BJ (cell line): ENCODE data around the gene IMPA2. TPM values are rescaled to one million over a fixed set of nuclear protein-coding genes. Genes with fewer than 3 reads are reported as not detected.

Source experiments
- CTCF ChIA-PET: fragments of 350-600 bp; formaldehyde crosslinking; extraction: SDS; loops from one replicate; lab custom pipeline; 2021; ENCODE audit warnings: antibody characterized with exemption, inconsistent platforms; lab: Yijun Ruan, JAX
- POLR2A ChIA-PET: fragments of 300-600 bp; sonication (Branson Sonifier 250); formaldehyde crosslinking; extraction: SDS; loops from one replicate; lab custom pipeline; 2021; ENCODE audit warnings: antibody characterized with exemption; lab: Charles Lee
- DNase-seq: peaks from one replicate; pipeline ENCODE4 v3.0.0-alpha.2; 2011; ENCODE audit warnings: low read depth
- H3K27me3 ChIP-seq: 2 replicates; pipeline ENCODE4 v1.6.0; 2011; ENCODE audit warnings: low read length; ENCODE audit not compliant: control insufficient read depth, insufficient read depth
- H3K36me3 ChIP-seq: 2 replicates; pipeline ENCODE4 v1.5.1; 2011; ENCODE audit warnings: low read length; ENCODE audit not compliant: control insufficient read depth, insufficient read depth
- H3K4me3 ChIP-seq: 2 replicates; pipeline ENCODE4 v1.5.1; 2011; ENCODE audit warnings: low read depth, mild to moderate bottlenecking, control low read depth, low read length
- polyA plus RNA-seq: library from polyadenylated mRNA; depleted of rRNA; stranded (reverse); fragments of >200 nt; gene quantifications from 2 replicates; pipeline ENCODE4 v1.2.3, GENCODE V29; 2011
- TF ChIP-seq, protein P1 (sequence below): IDR thresholded peaks from 2 replicates; pipeline ENCODE4 v1.5.1; 2011; ENCODE audit warnings: low read depth, mild to moderate bottlenecking, control low read depth, inconsistent platforms, low read length, moderate library complexity; ENCODE audit not compliant: insufficient read depth

IMPA2 gene
- polyA plus RNA-seq, 1 experiment, result 22.8 TPM

GRCh38 chr18:11974741-11975325 is 6.5 kb upstream of the IMPA2 start:
- Histone ChIP-seq H3K4me3 (no peak overlapping the region), H3K27me3 (no peaks in the 10 kb centered on the region), H3K36me3 (no peaks in the 10 kb centered on the region)
- TF ChIP-seq, protein P1, sequence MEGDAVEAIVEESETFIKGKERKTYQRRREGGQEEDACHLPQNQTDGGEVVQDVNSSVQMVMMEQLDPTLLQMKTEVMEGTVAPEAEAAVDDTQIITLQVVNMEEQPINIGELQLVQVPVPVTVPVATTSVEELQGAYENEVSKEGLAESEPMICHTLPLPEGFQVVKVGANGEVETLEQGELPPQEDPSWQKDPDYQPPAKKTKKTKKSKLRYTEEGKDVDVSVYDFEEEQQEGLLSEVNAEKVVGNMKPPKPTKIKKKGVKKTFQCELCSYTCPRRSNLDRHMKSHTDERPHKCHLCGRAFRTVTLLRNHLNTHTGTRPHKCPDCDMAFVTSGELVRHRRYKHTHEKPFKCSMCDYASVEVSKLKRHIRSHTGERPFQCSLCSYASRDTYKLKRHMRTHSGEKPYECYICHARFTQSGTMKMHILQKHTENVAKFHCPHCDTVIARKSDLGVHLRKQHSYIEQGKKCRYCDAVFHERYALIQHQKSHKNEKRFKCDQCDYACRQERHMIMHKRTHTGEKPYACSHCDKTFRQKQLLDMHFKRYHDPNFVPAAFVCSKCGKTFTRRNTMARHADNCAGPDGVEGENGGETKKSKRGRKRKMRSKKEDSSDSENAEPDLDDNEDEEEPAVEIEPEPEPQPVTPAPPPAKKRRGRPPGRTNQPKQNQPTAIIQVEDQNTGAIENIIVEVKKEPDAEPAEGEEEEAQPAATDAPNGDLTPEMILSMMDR, result no peak
- no peak for DNase-seq
- ChIA-PET CTCF (interaction anchor here (3.2 kb wide), 1 partner anchor 37 kb away, joined by 8 read pairs; no protein-coding TSS in a partner anchor), POLR2A (no interaction called here)

GRCh38 chr18:11975723-11976122 is 5.6 kb upstream of the IMPA2 start:
- TF ChIP-seq, protein P1, result no peak
- no peak for DNase-seq
- Histone ChIP-seq H3K4me3 (no peak overlapping the region), H3K27me3 (no peaks in the 10 kb centered on the region), H3K36me3 (no peaks in the 10 kb centered on the region)
- ChIA-PET CTCF (interaction anchor here (0.7 to 3.2 kb wide), 2 partner anchors 38 to 83 kb away, joined by 4 to 8 read pairs; no protein-coding TSS in a partner anchor), POLR2A (interaction anchor here (1.1 kb wide), 1 partner anchor 20 kb away, joined by 3 read pairs; no protein-coding TSS in a partner anchor)

DNA sequence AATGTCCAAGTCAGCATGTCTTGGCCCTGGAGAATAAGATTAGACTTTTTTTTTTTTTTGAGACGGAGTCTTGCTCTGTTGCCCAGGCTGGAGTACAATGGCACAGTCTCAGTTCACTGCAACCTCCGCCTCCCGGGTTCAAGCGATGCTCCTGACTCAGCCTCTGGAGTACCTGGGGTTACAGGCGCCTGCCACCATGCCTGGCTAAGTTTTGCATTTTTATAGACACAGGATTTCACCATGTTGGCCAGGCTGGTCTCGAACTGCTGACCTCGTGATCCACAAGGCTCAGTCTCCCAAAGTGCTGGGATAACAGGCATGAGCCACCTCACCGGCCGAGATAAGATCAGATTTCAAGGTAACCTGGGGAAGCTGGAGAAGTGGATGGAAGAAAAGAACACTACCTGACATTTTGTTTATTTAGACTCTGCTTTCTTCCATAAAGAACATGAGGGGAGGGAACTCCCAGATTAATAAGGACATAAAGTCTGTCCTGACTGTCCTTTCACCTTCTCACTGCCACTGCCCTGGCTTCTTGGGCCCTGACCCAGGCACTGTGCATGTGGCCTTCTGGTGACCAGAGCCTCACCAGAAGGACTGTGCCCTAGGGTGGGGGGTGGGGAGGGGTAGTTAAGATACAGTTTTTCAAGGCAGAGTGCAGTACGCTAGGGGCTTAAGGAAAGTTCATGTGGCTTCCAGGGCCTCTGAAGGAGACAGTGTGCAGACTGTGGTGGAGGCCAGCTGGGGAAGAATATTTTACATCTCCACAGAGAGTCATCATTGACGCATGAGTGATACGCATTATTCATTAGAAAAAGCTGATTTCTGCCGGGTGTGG is 4.8 kb upstream of the IMPA2 start:
- H3K36me3 ChIP-seq, result no peaks in the 10 kb centered on the region
- TF ChIP-seq, protein P1, result no peak
- H3K4me3 ChIP-seq, result no peak overlapping the region
- CTCF ChIA-PET, result interaction anchor here (0.7 to 1.1 kb wide), 3 partner anchors 19 to 84 kb away, joined by 3 to 4 read pairs (median 4); no protein-coding TSS in a partner anchor
- no peaks in the 10 kb centered on the region for H3K27me3 ChIP-seq
- peak; percentile 26 for DNase-seq
- POLR2A ChIA-PET, result interaction anchor here (1.1 kb wide), 1 partner anchor 21 kb away, joined by 3 read pairs; no protein-coding TSS in a partner anchor

- ChIA-PET CTCF (interaction anchor here (1.0 to 1.1 kb wide), 3 partner anchors 18 to 61 kb away, joined by 3 to 4 read pairs (median 3); no protein-coding TSS in a partner anchor), POLR2A (no interaction called here)
- TF ChIP-seq, protein P1, result no peak
- Histone ChIP-seq H3K4me3 (no peak overlapping the region), H3K36me3 (no peaks in the 10 kb centered on the region), H3K27me3 (no peaks in the 10 kb centered on the region)
- no peak for DNase-seq
Measured at GRCh38 chr18:11977153-11977466, 4.2 kb upstream of the IMPA2 start.

DNA sequence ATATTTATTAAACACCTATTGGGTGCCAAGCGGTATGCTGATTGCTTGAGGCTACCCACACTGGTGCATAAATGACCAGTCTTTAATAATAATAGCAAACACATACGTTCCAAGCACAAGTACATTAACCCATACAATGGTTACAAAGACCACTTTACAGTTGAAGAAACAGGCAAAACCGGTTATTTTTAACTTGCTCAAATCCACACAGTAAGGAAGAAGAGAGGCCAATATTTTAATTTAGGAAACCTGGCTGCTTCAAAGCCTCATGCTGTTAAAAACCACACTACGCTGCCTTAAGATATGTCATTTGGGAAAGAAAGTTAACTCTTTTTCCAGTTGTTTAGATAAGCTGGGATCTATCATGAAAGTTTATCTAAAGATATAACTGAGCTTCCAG is 2.4 kb upstream of the IMPA2 start:
- TF ChIP-seq, protein P1, result no peak
- H3K4me3 ChIP-seq, result no peak overlapping the region
- no peaks in the 10 kb centered on the region for H3K36me3 ChIP-seq
- ChIA-PET CTCF (interaction anchor here (2.5 kb wide), 1 partner anchor 41 kb away, joined by 10 read pairs; no protein-coding TSS in a partner anchor), POLR2A (no interaction called here)
- H3K27me3 ChIP-seq, result no peaks in the 10 kb centered on the region
- DNase-seq, result no peak
